Central memory CD8-positive, alpha-beta T cell (primary cell): ENCODE measurements around the gene SGMS1.

Experiments
- ATAC-seq: fragments of 150-1000 bp; cut with Tn5 transposase; replicated peaks from 2 replicates; pipeline ENCODE4 v1.10.0; 2022; ENCODE audit warnings: mild to moderate bottlenecking, moderate FRiP score, moderate number of reproducible peaks; ENCODE audit not compliant: poor library complexity, severe bottlenecking; ENCODE audit errors: extremely low read depth
- DNase-seq, 2 donors: peaks; one replicate each; pipeline ENCODE4 v3.0.0; 2021; ENCODE audit warnings: low spot score in 2 of 2
- H3K27ac Mint-ChIP-seq: one replicate; pipeline ENCODE4 v1.8.0; 2022; ENCODE audit warnings: low read depth, mild to moderate bottlenecking, moderate library complexity, mixed read lengths
- H3K27me3 Mint-ChIP-seq: one replicate; pipeline ENCODE4 v1.8.0; 2022; ENCODE audit warnings: mixed read lengths
- H3K36me3 Mint-ChIP-seq: one replicate; pipeline ENCODE4 v1.8.0; 2022; ENCODE audit warnings: mild to moderate bottlenecking, moderate library complexity, mixed read lengths; ENCODE audit not compliant: insufficient read depth
- H3K4me1 Mint-ChIP-seq: one replicate; pipeline ENCODE4 v1.8.0; 2022; ENCODE audit warnings: mixed read lengths
- H3K4me3 Mint-ChIP-seq: one replicate; pipeline ENCODE4 v1.8.0; 2022; ENCODE audit warnings: mild to moderate bottlenecking, moderate library complexity, mixed read lengths
- H3K9me3 Mint-ChIP-seq: one replicate; pipeline ENCODE4 v1.8.0; 2022; ENCODE audit warnings: mixed read lengths

Gene SGMS1

DNA sequence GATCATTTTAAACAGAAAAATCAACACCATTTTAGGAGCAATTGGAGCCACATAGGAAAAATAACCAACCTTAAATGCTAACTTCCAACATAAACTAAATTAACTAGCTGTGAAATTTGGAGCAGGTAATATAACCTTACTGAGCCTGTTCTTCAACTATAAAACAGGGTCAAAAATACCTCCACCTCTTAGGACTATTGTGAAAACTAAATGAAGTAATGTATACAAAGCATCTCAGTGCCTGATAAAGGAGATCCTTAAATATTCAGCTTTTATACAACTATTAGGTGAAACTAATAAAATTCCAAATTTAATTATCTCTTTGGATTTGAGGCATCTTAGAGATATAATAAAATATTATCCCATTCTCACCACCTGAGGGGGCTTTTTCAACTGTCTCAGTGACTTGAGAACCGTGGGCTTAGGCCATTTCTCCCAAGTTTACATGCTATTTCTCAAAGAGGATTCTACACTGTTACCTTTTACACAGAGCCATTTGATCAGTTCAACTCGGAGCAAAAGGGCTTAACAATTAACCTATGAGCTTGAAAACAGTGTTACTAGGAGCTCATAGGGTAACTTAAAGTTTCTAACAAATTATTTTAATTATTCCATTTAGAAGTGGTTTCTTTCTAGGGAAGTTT lies 207.5 kb downstream of the SGMS1 start:
- ATAC-seq, result no peak
- H3K36me3 Mint-ChIP-seq, result peaks cover 1% of the 10 kb centered on the region
- H3K9me3 Mint-ChIP-seq, result no peaks in the 10 kb centered on the region
- peak overlapping the region; percentile 86 for H3K4me3 Mint-ChIP-seq
- H3K27ac Mint-ChIP-seq, result no peak overlapping the region
- H3K4me1 Mint-ChIP-seq, result peaks cover 64% of the 10 kb centered on the region
- H3K27me3 Mint-ChIP-seq, result no peaks in the 10 kb centered on the region
- DNase-seq, result no peak

GRCh38 chr10:50415292-50415691 lies 208.5 kb downstream of the SGMS1 start:
- no peak for DNase-seq
- H3K27ac Mint-ChIP-seq, result peak overlapping the region; percentile 77
- no peak for ATAC-seq
- H3K4me1 Mint-ChIP-seq, result peaks cover 64% of the 10 kb centered on the region
- no peaks in the 10 kb centered on the region for H3K9me3 Mint-ChIP-seq
- peaks cover 1% of the 10 kb centered on the region for H3K36me3 Mint-ChIP-seq
- H3K27me3 Mint-ChIP-seq, result no peaks in the 10 kb centered on the region
- H3K4me3 Mint-ChIP-seq, result peak overlapping the region; percentile 40

DNA sequence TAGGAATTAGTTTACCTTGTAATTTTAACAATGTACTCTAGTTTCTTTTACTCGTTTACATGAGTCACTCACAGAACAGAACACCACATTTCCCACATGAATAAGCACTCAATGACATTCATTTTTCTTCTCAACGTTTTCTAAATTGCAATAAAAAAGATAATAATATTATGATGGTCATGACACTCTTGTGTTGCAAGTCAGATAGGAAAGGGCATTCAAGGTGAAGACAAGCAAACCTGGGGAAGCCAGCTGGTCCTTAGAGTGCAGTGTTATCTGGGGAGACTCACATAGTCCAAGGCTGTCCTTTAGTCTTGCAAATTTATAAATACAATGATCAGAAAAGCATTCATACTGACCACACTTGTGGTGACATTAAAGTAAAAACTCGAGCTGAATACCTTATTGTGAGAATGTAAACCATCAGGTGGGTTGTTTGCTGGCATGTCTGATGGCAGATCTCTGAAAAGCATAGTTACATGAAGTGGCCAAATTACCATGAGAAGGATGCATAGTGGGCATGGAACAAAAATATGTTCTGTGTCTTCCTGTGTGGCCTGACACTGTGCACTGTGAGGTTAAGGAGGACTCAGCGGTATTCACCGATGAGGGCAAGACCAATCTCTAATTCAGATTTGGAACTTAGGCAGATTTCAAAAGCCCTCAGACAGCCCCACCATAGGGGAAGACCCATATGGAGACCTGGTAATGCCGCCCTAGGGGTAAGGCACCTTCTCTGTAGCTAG lies 213.5 kb downstream of the SGMS1 start:
- H3K27me3 Mint-ChIP-seq, result no peaks in the 10 kb centered on the region
- ATAC-seq (peak; percentile 46), DNase-seq (no peak)
- peaks cover 4% of the 10 kb centered on the region for H3K36me3 Mint-ChIP-seq
- H3K27ac Mint-ChIP-seq, result no peak overlapping the region
- peaks cover 50% of the 10 kb centered on the region for H3K4me1 Mint-ChIP-seq
- no peaks in the 10 kb centered on the region for H3K9me3 Mint-ChIP-seq
- no peak overlapping the region for H3K4me3 Mint-ChIP-seq

DNA sequence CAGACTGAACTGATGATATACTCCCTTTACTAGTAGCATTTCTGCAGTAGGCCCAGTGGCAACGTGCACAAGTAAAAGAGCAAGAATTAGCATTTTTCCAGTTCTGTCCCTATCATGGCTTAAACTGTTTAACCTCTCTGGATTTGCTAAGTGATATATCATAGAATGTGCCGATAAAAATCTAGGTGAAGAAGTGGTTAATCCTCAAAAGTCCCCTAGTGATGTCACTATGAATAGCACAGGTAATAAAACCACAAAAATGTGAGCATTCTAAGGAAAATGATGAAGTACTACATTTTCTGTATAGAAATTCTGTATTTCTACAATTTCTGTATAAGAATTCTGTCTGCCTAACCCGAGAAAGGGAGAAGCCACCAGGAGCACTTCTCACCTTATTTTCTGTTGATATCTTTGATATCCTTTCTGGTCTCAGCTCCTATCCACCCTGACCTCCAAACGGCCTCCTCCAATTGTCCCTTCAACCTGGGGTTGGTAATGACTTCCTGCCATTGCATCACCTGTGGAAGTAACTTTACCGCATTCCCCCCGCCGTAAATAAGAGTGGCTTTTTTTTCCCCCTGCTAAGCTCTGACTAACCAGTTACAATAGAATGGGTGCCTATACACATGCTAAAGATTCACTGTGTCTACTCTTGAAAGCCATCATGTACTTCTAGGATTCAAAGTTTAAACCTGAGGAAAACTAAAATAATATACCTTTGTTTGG lies 216.5 kb downstream of the SGMS1 start:
- H3K27me3 Mint-ChIP-seq, result no peaks in the 10 kb centered on the region
- DNase-seq (no peak), ATAC-seq (no peak)
- H3K27ac Mint-ChIP-seq, result no peak overlapping the region
- no peak overlapping the region for H3K4me3 Mint-ChIP-seq
- peaks cover 45% of the 10 kb centered on the region for H3K4me1 Mint-ChIP-seq
- H3K36me3 Mint-ChIP-seq, result peaks cover 9% of the 10 kb centered on the region
- no peaks in the 10 kb centered on the region for H3K9me3 Mint-ChIP-seq

DNA sequence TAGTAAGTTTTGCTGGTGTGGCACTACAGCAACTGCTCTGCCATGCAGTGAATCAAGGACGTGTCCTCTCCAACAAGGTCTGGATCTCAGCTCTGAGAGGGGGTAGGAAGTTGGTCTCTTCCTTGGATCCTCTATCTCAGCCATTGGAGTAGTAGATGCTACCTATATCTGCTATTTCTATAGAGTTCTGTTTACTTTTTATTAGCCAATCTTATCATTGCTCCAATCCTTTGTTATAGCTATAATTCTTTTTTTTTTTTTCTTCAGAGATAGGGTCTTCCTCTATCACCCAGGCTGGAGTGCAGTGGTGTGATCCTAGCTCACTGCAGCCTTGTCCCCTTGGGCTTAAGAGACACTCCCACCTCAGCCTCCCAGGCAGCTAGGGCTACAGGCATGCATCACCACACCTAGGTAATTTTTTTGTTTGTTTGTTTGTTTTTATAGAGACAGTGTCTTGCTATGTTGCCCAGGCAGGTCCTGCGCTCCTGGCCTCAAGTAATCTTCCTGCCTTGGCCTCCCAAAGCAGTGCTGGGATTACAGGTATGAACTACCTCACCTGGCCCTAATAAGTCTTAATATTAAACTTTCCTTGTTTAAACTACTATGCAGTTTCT lies 217.2 kb downstream of the SGMS1 start:
- no peak for DNase-seq
- no peak for ATAC-seq
- Mint-ChIP-seq H3K27ac (no peak overlapping the region), H3K4me3 (no peak overlapping the region), H3K27me3 (no peaks in the 10 kb centered on the region), H3K4me1 (peaks cover 38% of the 10 kb centered on the region), H3K9me3 (no peaks in the 10 kb centered on the region), H3K36me3 (peaks cover 11% of the 10 kb centered on the region)

- Mint-ChIP-seq H3K27me3 (no peaks in the 10 kb centered on the region), H3K36me3 (peaks cover 11% of the 10 kb centered on the region), H3K4me1 (peaks cover 30% of the 10 kb centered on the region), H3K4me3 (no peak overlapping the region), H3K27ac (no peak overlapping the region), H3K9me3 (no peaks in the 10 kb centered on the region)
- ATAC-seq (no peak), DNase-seq (no peak)
Measured at GRCh38 chr10:50405723-50406122, 218.0 kb downstream of the SGMS1 start.

DNA sequence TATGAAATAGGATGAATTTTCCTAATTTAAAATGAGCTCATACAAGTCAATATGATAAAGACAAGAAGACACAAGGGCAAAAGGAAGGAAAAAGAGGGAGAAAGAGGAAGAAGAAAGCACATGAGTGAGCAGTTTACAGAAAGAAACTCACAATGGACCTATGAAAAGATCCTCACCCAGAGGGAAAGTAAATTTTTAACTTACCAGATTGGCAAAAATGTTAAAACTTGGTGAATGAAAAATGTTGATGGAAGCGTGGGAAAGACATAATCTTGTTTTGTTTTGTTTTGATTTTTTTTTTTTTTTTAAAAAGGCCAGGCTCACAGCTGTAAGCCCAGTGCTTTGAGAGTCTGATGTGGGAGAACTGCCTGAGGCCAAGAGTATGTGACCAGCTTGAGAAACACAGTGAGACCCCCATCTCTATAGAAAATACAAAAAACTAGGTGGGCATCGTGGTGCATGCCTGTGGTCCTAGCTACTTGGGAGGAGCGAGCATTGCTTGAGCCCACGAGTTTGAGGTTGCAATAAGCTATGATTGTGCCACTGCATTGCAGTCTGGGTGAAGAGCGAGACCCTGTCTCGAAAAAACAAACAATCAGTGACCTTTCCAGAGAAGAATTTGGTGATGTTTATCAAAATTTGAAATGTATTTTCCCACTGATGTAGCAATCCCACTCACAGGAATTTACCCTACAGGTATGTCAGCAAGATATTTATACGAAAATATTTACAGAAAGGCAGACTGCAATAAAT lies 219.6 kb downstream of the SGMS1 start:
- DNase-seq (no peak), ATAC-seq (no peak)
- H3K36me3 Mint-ChIP-seq, result peaks cover 11% of the 10 kb centered on the region
- no peak overlapping the region for H3K4me3 Mint-ChIP-seq
- H3K4me1 Mint-ChIP-seq, result peaks cover 23% of the 10 kb centered on the region
- no peaks in the 10 kb centered on the region for H3K27me3 Mint-ChIP-seq
- H3K9me3 Mint-ChIP-seq, result no peaks in the 10 kb centered on the region
- no peak overlapping the region for H3K27ac Mint-ChIP-seq

DNA sequence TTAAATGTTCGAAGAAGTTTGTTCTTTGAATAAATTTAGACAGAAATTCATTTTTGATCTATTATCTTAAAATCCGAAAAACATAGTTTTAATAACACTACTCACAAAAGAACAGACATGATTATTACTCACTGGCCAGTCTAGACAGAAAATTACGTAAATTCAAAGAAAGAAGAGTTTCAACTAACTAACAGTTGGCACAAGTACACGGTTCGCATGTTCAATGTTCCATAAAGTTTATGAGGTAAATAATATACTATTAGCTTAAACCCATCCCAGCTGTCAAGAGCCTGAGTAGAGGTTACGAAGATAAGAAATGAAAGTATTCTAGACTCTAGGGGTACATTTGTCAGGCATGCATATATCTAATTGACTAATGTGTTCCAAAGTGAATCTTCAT lies 220.7 kb downstream of the SGMS1 start:
- ATAC-seq (no peak), DNase-seq (no peak)
- H3K27ac Mint-ChIP-seq, result no peak overlapping the region
- H3K4me3 Mint-ChIP-seq, result no peak overlapping the region
- H3K4me1 Mint-ChIP-seq, result peaks cover 31% of the 10 kb centered on the region
- H3K36me3 Mint-ChIP-seq, result peaks cover 10% of the 10 kb centered on the region
- no peaks in the 10 kb centered on the region for H3K9me3 Mint-ChIP-seq
- H3K27me3 Mint-ChIP-seq, result no peaks in the 10 kb centered on the region

GRCh38 chr10:50402466-50402865 lies 221.3 kb downstream of the SGMS1 start:
- H3K27me3 Mint-ChIP-seq, result no peaks in the 10 kb centered on the region
- no peaks in the 10 kb centered on the region for H3K9me3 Mint-ChIP-seq
- DNase-seq, result no peak
- peaks cover 33% of the 10 kb centered on the region for H3K4me1 Mint-ChIP-seq
- H3K4me3 Mint-ChIP-seq, result no peak overlapping the region
- peaks cover 9% of the 10 kb centered on the region for H3K36me3 Mint-ChIP-seq
- no peak for ATAC-seq
- H3K27ac Mint-ChIP-seq, result no peak overlapping the region

DNA sequence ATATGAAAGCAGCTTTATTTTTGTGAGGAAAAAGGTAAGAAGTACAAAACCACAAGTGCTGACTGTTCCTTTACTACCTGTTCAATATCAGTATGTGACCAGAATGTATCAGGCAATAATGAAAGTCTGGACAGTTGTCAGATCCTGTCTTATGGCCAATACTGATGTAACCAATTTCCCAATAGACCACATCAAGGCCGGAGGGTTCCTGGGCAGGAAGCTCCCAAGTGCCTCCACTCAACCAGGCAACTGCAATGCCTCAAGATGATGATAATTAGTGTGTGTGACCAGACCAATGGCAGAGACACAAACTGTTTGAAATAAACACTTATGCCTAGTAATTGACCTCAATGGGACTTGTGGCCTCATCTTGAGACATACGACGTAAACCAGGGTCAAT lies 223.1 kb downstream of the SGMS1 start:
- no peaks in the 10 kb centered on the region for H3K27me3 Mint-ChIP-seq
- ATAC-seq, result no peak
- H3K36me3 Mint-ChIP-seq, result peaks cover 14% of the 10 kb centered on the region
- H3K27ac Mint-ChIP-seq, result no peak overlapping the region
- H3K4me3 Mint-ChIP-seq, result no peak overlapping the region
- DNase-seq, result no peak
- no peaks in the 10 kb centered on the region for H3K9me3 Mint-ChIP-seq
- peaks cover 47% of the 10 kb centered on the region for H3K4me1 Mint-ChIP-seq

DNA sequence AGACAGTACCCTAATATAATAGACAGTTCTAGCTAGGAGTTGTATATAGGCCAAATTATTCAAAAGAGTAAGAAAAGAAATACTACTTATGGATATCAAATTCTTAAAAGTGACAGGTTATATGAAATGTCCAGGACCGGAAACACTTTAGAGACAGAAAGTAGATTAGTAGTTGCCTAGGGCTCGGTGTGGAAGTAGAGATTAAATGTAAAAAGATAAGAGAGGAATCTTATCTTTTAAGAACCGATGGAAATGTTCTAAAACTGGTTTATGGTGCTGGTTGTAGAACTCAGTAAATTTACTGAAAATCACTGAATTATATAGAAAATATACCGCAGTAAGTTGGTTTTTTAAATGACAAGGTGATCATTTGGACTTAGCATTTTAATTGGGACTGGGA lies 224.9 kb downstream of the SGMS1 start:
- peaks cover 10% of the 10 kb centered on the region for H3K36me3 Mint-ChIP-seq
- ATAC-seq (no peak), DNase-seq (no peak)
- no peaks in the 10 kb centered on the region for H3K27me3 Mint-ChIP-seq
- no peak overlapping the region for H3K4me3 Mint-ChIP-seq
- H3K27ac Mint-ChIP-seq, result peak overlapping the region; percentile 30
- no peaks in the 10 kb centered on the region for H3K9me3 Mint-ChIP-seq
- H3K4me1 Mint-ChIP-seq, result peaks cover 52% of the 10 kb centered on the region

GRCh38 chr10:50398381-50398780 lies 225.4 kb downstream of the SGMS1 start:
- H3K4me1 Mint-ChIP-seq, result peaks cover 48% of the 10 kb centered on the region
- no peak for DNase-seq
- H3K27ac Mint-ChIP-seq, result peak overlapping the region; percentile 32

More at GRCh38 chr10:50398381-50398780, 225.4 kb downstream of the SGMS1 start:
- no peaks in the 10 kb centered on the region for H3K9me3 Mint-ChIP-seq
- no peak for ATAC-seq
- H3K4me3 Mint-ChIP-seq, result peak overlapping the region; percentile 69
- H3K36me3 Mint-ChIP-seq, result peaks cover 10% of the 10 kb centered on the region
- H3K27me3 Mint-ChIP-seq, result no peaks in the 10 kb centered on the region
